H1 (cell line): ENCODE data around the gene BPIFB2. TPM values are rescaled to one million over a fixed set of nuclear protein-coding genes. Genes with fewer than 3 reads are reported as not detected.

ENCODE experiments used
- ASH2L ChIP-seq: fragments of 200-600, 300-600 bp; sonication (generic); IDR thresholded peaks from one replicate; pipeline ENCODE4 v1.7.1; 2017; ENCODE audit warnings: low read length
- CBX5 ChIP-seq: fragments of 300-800, 300-1000 bp; sonication (generic); IDR thresholded peaks from 2 replicates; pipeline ENCODE4 v1.7.1; 2016; ENCODE audit warnings: antibody characterized with exemption, low read length, low read depth
- CHD2 ChIP-seq: IDR thresholded peaks from 2 replicates; pipeline ENCODE4 v1.6.1; 2012; ENCODE audit warnings: low read length, improper control_type of control experiment
- CHD7 ChIP-seq: fragments of 300-600 bp; sonication (generic); IDR thresholded peaks from 2 replicates; pipeline ENCODE4 v1.7.1; 2012; ENCODE audit warnings: low read length, moderate library complexity, mild to moderate bottlenecking, inconsistent platforms; ENCODE audit not compliant: insufficient replicate concordance
- CREB1 ChIP-seq: IDR thresholded peaks from 2 replicates; pipeline ENCODE4 v1.6.1; 2012; ENCODE audit warnings: inconsistent platforms
- CTBP2 ChIP-seq: IDR thresholded peaks from 2 replicates; pipeline ENCODE4 v1.7.0; 2011; ENCODE audit warnings: borderline replicate concordance, mild to moderate bottlenecking, moderate library complexity, mixed read lengths, low read length; ENCODE audit not compliant: insufficient read depth, insufficient read length
- GABPA ChIP-seq: IDR thresholded peaks from 2 replicates; pipeline ENCODE4 v1.6.1; 2011; ENCODE audit warnings: mild to moderate bottlenecking, low read length, moderate library complexity, borderline replicate concordance; ENCODE audit not compliant: insufficient read depth
- KDM4A ChIP-seq: IDR thresholded peaks from one replicate; pipeline ENCODE4 v1.7.1; 2012; ENCODE audit warnings: low read depth, mild to moderate bottlenecking, moderate library complexity, low read length, inconsistent platforms; ENCODE audit not compliant: severe bottlenecking
- PHF8 ChIP-seq: fragments of 200-600 bp; sonication (generic); conservative IDR thresholded peaks from 2 replicates; pipeline ENCODE4 v1.7.1; 2012; ENCODE audit warnings: low read depth, mild to moderate bottlenecking, inconsistent platforms, low read length, moderate library complexity
- RBBP5 ChIP-seq: IDR thresholded peaks from 2 replicates; pipeline ENCODE4 v1.7.1; 2012; ENCODE audit warnings: low read depth, mild to moderate bottlenecking, inconsistent platforms, low read length, moderate library complexity, borderline replicate concordance
- polyA plus RNA-seq, 7 experiments: library from polyadenylated mRNA; depleted of rRNA in 3 of 7; stranded (reverse) in 5 of 7; unstranded in 2 of 7; fragments of >200 nt in 5 of 7; fragments of 200-250 nt in 2 of 7; gene quantifications; 1 replicate in 5 of 7; 2 replicates in 1 of 7; 4 replicates in 1 of 7; pipeline versions ENCODE4 v1.2.1 to v1.2.3, GENCODE V29; 2011 to 2013; ENCODE audit warnings: missing spikeins in 2 of 7, mixed read lengths in 2 of 7
- total RNA-seq: library from RNA; stranded (reverse); fragmentation: NEBNext Ultra II Directional; extraction: Animal tissue kit (Norgen Biotek cat#: 25700); gene quantifications from 2 replicates; pipeline ENCODE4 v1.2.1, GENCODE V29; 2021

BPIFB2 gene
- total and polyA plus RNA-seq, 2 of the 8 experiments (the other 6 are each of a cell fraction or from before 2014, with no cell fraction given) = not detected

- TF ChIP-seq CTBP2 (no peak), CHD2 (no peak), GABPA (no peak), KDM4A (no peak), PHF8 (no peak), CBX5 (no peak), RBBP5 (no peak), CREB1 (no peak), CHD7 (no peak), ASH2L (no peak)
Measured at GRCh38 chr20:33028875-33029274, 21.4 kb downstream of the BPIFB2 start (continued).
